Nucleus accumbens (tissue), 56 donors: ENCODE measurements around the gene ZSWIM7.
"Not testable (repeated sequence)": the region's sequence is repeated elsewhere in the genome, so short reads cannot be mapped to it uniquely, and the experiment has no call there.

Experiments
- DNase-seq, 56 donors: peaks; one replicate each; lab custom pipeline; 2025; lab: John Stamatoyannopoulos, UW

ZSWIM7 gene

GRCh38 chr17:15958484-15958854, 41.0 kb downstream of the ZSWIM7 start:
- no peak for DNase-seq

- no peak for DNase-seq
Observed at GRCh38 chr17:15957608-15958307, 41.7 kb downstream of the ZSWIM7 start.

- DNase-seq, result no peak
Observed at GRCh38 chr17:15957206-15957605, 42.3 kb downstream of the ZSWIM7 start.

DNA sequence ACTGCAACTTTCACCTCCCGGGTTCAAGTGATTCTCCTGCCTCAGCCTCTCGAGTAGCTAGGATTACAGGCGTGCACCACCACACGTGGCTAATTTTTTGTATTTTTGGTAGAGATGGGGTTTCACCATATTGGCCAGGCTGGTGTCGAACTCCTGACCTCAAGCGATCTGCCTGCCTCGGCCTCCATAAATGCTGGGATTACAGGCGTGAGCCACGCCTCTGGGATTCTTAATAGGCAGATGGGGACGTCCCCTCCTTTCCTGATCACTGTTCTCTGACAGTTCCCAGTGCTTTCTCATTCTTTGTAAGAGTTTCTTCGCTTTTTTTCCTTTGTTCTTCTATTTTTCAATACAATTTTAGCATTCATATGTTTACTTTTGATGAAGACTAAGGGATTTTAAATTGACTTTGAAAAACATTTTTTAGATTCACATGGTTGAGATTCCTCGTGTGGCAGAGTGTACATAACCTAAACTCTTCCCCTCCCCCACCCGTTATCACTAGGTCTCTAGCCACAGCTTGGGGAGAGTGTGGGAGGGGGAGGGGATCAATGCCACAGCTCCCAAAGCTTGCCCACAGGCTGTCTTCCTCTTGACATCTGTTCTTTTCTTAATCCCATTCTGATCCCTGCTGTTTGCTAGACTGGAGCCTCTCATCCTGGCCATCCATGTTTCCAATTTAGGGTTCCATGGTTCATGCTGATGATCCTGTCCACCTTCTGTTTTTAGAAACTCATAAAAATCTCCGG, 43.5 kb downstream of the ZSWIM7 start:
- DNase-seq, result no peak

GRCh38 chr17:15954222-15954621, 45.3 kb downstream of the ZSWIM7 start:
- DNase-seq, result peak in 2 of 56 donors; percentile 3 to 26

DNA sequence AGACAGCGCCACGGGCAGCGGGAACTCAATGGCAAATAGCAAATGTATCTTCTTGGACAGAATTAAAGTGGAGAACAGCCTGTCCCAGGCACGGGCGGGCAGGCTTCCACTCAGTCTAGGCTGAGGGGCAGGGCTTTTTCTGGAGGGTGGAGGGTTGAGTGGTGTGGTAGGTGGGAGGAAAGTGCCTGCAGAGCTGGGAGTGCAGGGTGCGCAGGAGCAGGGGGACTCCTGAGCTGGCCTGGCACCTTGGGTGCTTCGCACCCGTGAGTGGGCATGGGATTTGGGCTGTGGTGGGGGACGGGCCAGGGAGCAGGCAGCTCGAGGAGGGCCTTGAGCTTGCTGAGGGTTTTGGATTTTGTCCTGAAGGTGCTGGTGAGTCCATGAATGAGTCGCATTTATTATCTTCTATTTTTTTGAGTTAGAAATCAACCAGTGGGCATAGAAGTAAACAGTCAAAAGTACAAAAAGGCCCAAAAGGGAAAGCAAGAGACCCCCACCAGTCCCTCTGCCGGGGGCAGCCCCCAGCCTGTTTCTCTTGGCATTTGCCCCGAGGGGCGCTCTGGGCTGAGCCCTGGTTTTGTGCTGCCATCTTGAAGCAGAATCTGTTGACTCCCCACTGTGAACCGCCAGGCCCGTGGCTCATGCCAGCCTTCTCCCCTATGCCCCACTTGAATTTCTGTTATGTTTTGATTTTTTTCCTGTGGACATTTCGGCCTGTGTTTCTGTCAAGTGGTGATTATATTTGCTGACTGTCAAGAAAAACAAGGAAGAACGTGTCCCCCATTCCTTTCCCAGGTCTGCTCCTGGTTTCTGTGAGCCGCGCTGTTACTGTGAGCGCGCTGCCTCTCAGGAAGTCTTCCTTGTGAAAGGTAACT, 46.4 kb downstream of the ZSWIM7 start:
- DNase-seq, result no peak

GRCh38 chr17:15952048-15952532, 47.4 kb downstream of the ZSWIM7 start:
- DNase-seq, result no peak

GRCh38 chr17:15951368-15952047, 48.0 kb downstream of the ZSWIM7 start:
- no peak for DNase-seq

- no peak for DNase-seq
Observed at GRCh38 chr17:15947976-15948752, 51.3 kb downstream of the ZSWIM7 start.

GRCh38 chr17:15947271-15947670, 52.2 kb downstream of the ZSWIM7 start:
- DNase-seq, result no peak

- no peak for DNase-seq
Observed at GRCh38 chr17:15946611-15947120, 52.8 kb downstream of the ZSWIM7 start.

GRCh38 chr17:15945527-15946191, 53.8 kb downstream of the ZSWIM7 start:
- DNase-seq, result no peak

DNA sequence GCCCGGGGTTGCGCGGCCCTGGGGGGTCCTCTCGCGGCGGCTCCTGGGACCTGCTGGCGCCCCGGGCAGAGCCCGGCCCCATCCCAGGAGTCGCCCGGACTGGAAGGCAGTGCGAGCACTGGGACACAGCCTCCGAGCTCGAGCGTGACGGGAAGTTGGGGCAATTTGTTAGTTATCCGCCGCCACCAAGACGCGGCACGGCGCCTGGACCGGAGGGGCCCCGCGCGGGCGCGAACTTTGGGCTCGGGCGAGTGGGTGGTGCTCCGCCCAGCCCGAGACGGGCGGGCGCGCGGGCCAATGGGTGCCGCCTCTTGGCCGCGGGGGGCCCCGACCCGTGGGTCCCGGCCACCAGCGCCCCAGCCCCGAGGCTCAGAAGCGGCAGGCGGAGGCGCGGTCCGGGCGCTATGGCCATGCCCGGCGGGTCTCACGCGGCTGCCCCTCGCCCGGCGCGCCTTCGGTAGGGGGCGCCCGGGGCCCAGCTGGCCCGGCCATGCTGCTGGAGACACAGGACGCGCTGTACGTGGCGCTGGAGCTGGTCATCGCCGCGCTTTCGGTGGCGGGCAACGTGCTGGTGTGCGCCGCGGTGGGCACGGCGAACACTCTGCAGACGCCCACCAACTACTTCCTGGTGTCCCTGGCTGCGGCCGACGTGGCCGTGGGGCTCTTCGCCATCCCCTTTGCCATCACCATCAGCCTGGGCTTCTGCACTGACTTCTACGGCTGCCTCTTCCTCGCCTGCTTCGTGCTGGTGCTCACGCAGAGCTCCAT, 54.6 kb downstream of the ZSWIM7 start, which contains the start of gene ADORA2B:
ADORA2B (plus strand) TSS at position 372 of the 768 bp plus-strand sequence; CDS start at position 491, 119 bp downstream.
- peak in 27 of 56 donors; percentile 20 to 67 (median 34) for DNase-seq

DNA sequence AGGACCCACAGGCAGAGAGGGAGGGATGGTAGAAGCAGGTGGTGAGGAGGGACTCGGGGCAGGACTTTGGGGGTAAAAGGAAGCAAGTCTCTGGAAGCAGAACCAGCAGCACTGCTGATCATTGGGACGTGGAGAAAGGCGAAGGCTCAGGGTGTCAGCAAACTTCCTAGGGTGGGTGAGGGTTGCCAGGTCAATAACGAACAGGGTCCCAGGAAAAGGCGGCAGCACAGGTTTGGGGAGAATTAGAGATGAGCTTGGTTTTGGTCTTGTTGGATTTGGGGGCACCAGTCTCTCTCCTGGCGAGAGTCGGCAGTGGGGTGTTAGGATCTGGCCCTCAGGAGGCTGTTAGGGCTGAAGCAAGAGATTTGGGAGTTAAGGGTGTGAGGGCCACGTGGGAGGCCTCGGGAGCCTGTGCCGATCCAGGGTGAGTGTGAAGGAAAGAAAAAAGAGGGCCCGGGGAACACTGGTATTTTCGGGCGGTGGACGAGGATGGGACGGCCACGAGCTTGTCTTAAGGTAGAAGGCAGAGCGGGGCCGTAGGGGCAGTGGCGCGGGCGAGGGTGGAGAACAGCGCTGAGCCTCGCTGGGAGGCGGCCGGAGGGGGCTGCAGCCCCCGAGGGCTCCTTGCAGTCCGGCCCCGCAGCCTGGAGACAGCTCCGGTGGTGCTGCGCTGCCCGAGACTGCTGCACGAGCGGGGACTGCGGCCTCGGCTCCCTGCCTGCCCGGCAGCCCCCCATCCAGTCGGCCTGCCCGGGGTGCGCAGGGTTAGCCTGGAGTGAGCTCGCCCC, 55.3 kb downstream of the ZSWIM7 start:
- no peak for DNase-seq

- DNase-seq, result no peak
Observed at GRCh38 chr17:15942207-15942833, 57.2 kb downstream of the ZSWIM7 start.

DNA sequence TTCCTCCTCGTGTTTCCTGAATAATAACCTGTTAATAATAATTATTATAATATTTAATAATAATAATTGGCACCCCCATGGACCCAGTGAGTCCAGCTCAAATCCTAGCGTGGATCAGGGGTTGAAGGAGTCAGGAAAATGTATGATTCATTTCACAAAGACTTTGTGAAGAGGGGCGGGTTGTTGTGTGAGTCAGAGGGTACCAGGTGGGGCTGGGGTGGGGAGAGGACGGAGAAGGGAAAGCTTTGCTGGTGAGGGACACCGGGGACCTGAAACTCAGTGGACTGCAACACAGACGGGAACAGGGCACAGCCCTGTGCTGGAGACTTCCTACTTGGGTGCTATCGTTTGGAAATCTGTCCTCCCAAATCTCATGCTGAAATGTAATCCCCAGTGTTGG, 57.7 kb downstream of the ZSWIM7 start:
- no peak for DNase-seq

GRCh38 chr17:15936481-15936880, 63.0 kb downstream of the ZSWIM7 start:
- not testable (repeated sequence) for DNase-seq
